Muscle of back (tissue), 11 donors: ENCODE measurements around the gene TAPBPL. TPM values are rescaled to one million over a fixed set of nuclear protein-coding genes. Genes with fewer than 3 reads are reported as not detected.
"Not testable (repeated sequence)": the region's sequence is repeated elsewhere in the genome, so short reads cannot be mapped to it uniquely, and the experiment has no call there.

ENCODE experiments used
- DNase-seq, 3 donors: peaks; one replicate each; pipeline versions ENCODE4 v3.0.0 to v3.0.0-alpha.2; 2013
- polyA plus RNA-seq, 10 donors: library from polyadenylated mRNA; unstranded; fragments of 120-200 nt; gene quantifications; one replicate each; pipeline ENCODE4 v1.2.1, GENCODE V29; 2013; ENCODE audit not compliant: insufficient read length in 10 of 10

TAPBPL gene
- polyA plus RNA-seq, 10 donors, result 5.4 to 11.6 (median 9.0) TPM

- DNase-seq, result peak in 2 of 3 donors; percentile 34 to 52
Observed at GRCh38 chr12:6461401-6462233, 9.8 kb downstream of the TAPBPL start.

GRCh38 chr12:6462234-6462995 lies 10.6 kb downstream of the TAPBPL start:
- DNase-seq, result no peak

- DNase-seq, result no peak
Observed at GRCh38 chr12:6463216-6463615, 11.4 kb downstream of the TAPBPL start.

GRCh38 chr12:6463858-6464257 lies 12.0 kb downstream of the TAPBPL start:
- DNase-seq, result no peak

GRCh38 chr12:6464531-6464930 lies 12.7 kb downstream of the TAPBPL start:
- DNase-seq, result no peak

GRCh38 chr12:6465467-6466183 lies 13.8 kb downstream of the TAPBPL start:
- peak; percentile 65 to 80 (median 75) for DNase-seq

- no peak for DNase-seq
Observed at GRCh38 chr12:6466184-6466573, 14.3 kb downstream of the TAPBPL start.

GRCh38 chr12:6466751-6467150 lies 14.9 kb downstream of the TAPBPL start:
- not testable (repeated sequence) for DNase-seq

GRCh38 chr12:6467571-6468282 lies 15.9 kb downstream of the TAPBPL start:
- not testable (repeated sequence) for DNase-seq

- DNase-seq, result no peak
Observed at GRCh38 chr12:6468283-6468575, 16.4 kb downstream of the TAPBPL start.

GRCh38 chr12:6469092-6469491 lies 17.2 kb downstream of the TAPBPL start:
- no peak for DNase-seq

GRCh38 chr12:6469609-6470374 lies 17.9 kb downstream of the TAPBPL start:
- no peak for DNase-seq

GRCh38 chr12:6470375-6471163 lies 18.7 kb downstream of the TAPBPL start, which contains the start of gene VAMP1:
Gene VAMP1 (minus strand): TSS chr12:6470677. CDS start chr12:6470531, 146 bp downstream.
- DNase-seq, result peak; percentile 97 to 99 (median 98)

- DNase-seq, result no peak
Observed at GRCh38 chr12:6471989-6472360, 20.1 kb downstream of the TAPBPL start.

- DNase-seq, result no peak
Observed at GRCh38 chr12:6472491-6472890, 20.6 kb downstream of the TAPBPL start.

GRCh38 chr12:6475233-6475975 lies 23.6 kb downstream of the TAPBPL start:
- DNase-seq, result not testable (repeated sequence)

GRCh38 chr12:6476489-6476888 lies 24.6 kb downstream of the TAPBPL start:
- peak in 1 of 3 donors; percentile 39 for DNase-seq

- not testable (repeated sequence) for DNase-seq
Observed at GRCh38 chr12:6477601-6478377, 25.9 kb downstream of the TAPBPL start.

- DNase-seq, result no peak
Observed at GRCh38 chr12:6478416-6478815, 26.6 kb downstream of the TAPBPL start.
